ENCODE data around the gene ROCK2. TPM values are rescaled to one million over a fixed set of nuclear protein-coding genes. Genes with fewer than 3 reads are reported as not detected.

Gene ROCK2
- total and polyA plus RNA-seq, 2 of the 13 experiments (the other 11 are each of a cell fraction or from before 2014, with no cell fraction given): 38.1 to 119 TPM

GRCh38 chr2:11370377-11371091 is 26.1 kb upstream of the ROCK2 start (continued):
- no peak for TF ChIP-seq MTERF4 (CRISPR knock-in tag; IDR thresholded peaks at IDR 0.05)
- TF ChIP-seq NFYC (CRISPR knock-in tag; IDR thresholded peaks at IDR 0.05): peak; percentile 29; the same call in 1 of the 2 replicates
- TF ChIP-seq ERF (CRISPR knock-in tag; IDR thresholded peaks at IDR 0.05): peak; percentile 89; the same call in 1 of the 2 replicates
- peak; percentile 83; the same call in 1 of the 2 replicates for TF ChIP-seq CREBL2 (CRISPR knock-in tag; IDR thresholded peaks at IDR 0.05; ENCODE audit: borderline replicate concordance)
- TF ChIP-seq ZNF530 (CRISPR knock-in tag; IDR thresholded peaks at IDR 0.05; ENCODE audit: low read depth): peak; percentile 93
- TF ChIP-seq ZNF768 (CRISPR knock-in tag; IDR thresholded peaks at IDR 0.05): 0 out of 2 replicates have a peak, but pooled peaks have one; percentile 31
- TF ChIP-seq FOSL1 (CRISPR knock-in tag; IDR thresholded peaks at IDR 0.05; ENCODE audit: borderline replicate concordance): peak; percentile 24; the same call in 1 of the 2 replicates
- 0 out of 2 replicates have a peak, but pooled peaks have one; percentile 76 for TF ChIP-seq ZNF317 (CRISPR knock-in tag; IDR thresholded peaks at IDR 0.05)
- TF ChIP-seq HNF4A (CRISPR knock-in tag; IDR thresholded peaks at IDR 0.05): peak; percentile 93
- no peak for TF ChIP-seq ZBTB2 (CRISPR knock-in tag; IDR thresholded peaks at IDR 0.05; ENCODE audit: low read depth)
- no peak for TF ChIP-seq CERS6 (CRISPR knock-in tag; IDR thresholded peaks at IDR 0.05)
- TF ChIP-seq ELK4 (CRISPR knock-in tag; IDR thresholded peaks at IDR 0.05; ENCODE audit: borderline replicate concordance): no peak
- no peak for TF ChIP-seq FOXM1 (CRISPR knock-in tag; IDR thresholded peaks at IDR 0.05)
- no peak for TF ChIP-seq SOX6 (IDR thresholded peaks at IDR 0.05)
- peak; percentile 92 for TF ChIP-seq SOX6 (CRISPR knock-in tag; IDR thresholded peaks at IDR 0.05)
- peak; percentile 87 for TF ChIP-seq PRMT3 (CRISPR knock-in tag; IDR thresholded peaks at IDR 0.05; ENCODE audit: borderline replicate concordance, low read depth)
- TF ChIP-seq HOXD1 (CRISPR knock-in tag; IDR thresholded peaks at IDR 0.05): 0 out of 2 replicates have a peak, but pooled peaks have one; percentile 60
- TF ChIP-seq ZNF143 (CRISPR knock-in tag; IDR thresholded peaks at IDR 0.05): peak; percentile 69
- peak; percentile 48; the same call in 1 of the 2 replicates for TF ChIP-seq KLF12 (CRISPR knock-in tag; IDR thresholded peaks at IDR 0.05; ENCODE audit: borderline replicate concordance)
- 0 out of 2 replicates have a peak, but pooled peaks have one; percentile 45 for TF ChIP-seq CENPX (CRISPR knock-in tag; IDR thresholded peaks at IDR 0.05)
- TF ChIP-seq POLR2G (IDR thresholded peaks at IDR 0.05; ENCODE audit: low read depth, low read length): no peak
- peak; percentile 99 for TF ChIP-seq MAX (IDR thresholded peaks at IDR 0.05)
- TF ChIP-seq HDAC2 (CRISPR knock-in tag; IDR thresholded peaks at IDR 0.05): peak; percentile 97
- TF ChIP-seq ZNF781 (CRISPR knock-in tag; IDR thresholded peaks at IDR 0.05; ENCODE audit: borderline replicate concordance, not compliant biosample characterization): peak; percentile 97

Measured in HepG2 (cell line).